Endothelial cell of umbilical vein (primary cell): ENCODE results near the gene NLN. TPM values are rescaled to one million over a fixed set of nuclear protein-coding genes. Genes with fewer than 3 reads are reported as not detected.
"Not testable (repeated sequence)": the region's sequence is repeated elsewhere in the genome, so short reads cannot be mapped to it uniquely, and the experiment has no call there.

Experiments used
- BruUV-seq: library from RNA; stranded (reverse); fragments of 400-500 nt; replicated peaks from 2 replicates; lab custom pipeline; 2021; lab: Mats Ljungman, UMichigan
- CTCF ChIA-PET: fragments of 300-600, 350-600 bp; sonication (Branson Sonifier 250); formaldehyde crosslinking; loops from one replicate; lab custom pipeline; 2021; ENCODE audit warnings: antibody characterized with exemption, inconsistent platforms; lab: Charles Lee
- POLR2A ChIA-PET: fragments of 300-600, 350-600 bp; sonication (Branson Sonifier 250); formaldehyde crosslinking; loops from one replicate; lab custom pipeline; 2021; ENCODE audit warnings: antibody characterized with exemption, inconsistent platforms; lab: Charles Lee
- DNase-seq: peaks from one replicate; pipeline ENCODE4 v3.0.0-alpha.2; 2011; ENCODE audit warnings: low read depth, low spot score
- FAIRE-seq: peaks from 2 replicates; lab custom pipeline; 2011; peaks lifted over from hg19 to GRCh38; lab: Jason Lieb, UNC
- H2AFZ ChIP-seq: 2 replicates; pipeline ENCODE4 v1.6.0; 2012; ENCODE audit warnings: low read depth, low read length, control low read depth, inconsistent platforms
- H3K27ac ChIP-seq: 2 replicates; pipeline ENCODE4 v1.5.1; 2011; ENCODE audit warnings: low read depth, mild to moderate bottlenecking, control low read depth, low read length, moderate library complexity; ENCODE audit not compliant: insufficient read depth
- H3K27me3 ChIP-seq, 2 experiments: 2 replicates each; pipeline versions ENCODE4 v1.6.0 to v1.6.1; 2011; ENCODE audit warnings: low read length in 2 of 2, mixed read lengths in 1 of 2; ENCODE audit not compliant: control insufficient read depth in 2 of 2, insufficient read depth in 2 of 2
- H3K36me3 ChIP-seq, 2 experiments: 2 replicates in 1 of 2; 3 replicates in 1 of 2; pipeline ENCODE4 v1.5.1; 2011; ENCODE audit warnings: low read length in 2 of 2, mild to moderate bottlenecking in 1 of 2, moderate library complexity in 1 of 2; ENCODE audit not compliant: control insufficient read depth in 2 of 2, insufficient read depth in 2 of 2; ENCODE audit errors: extremely low read depth in 1 of 2
- H3K4me1 ChIP-seq: 3 replicates; pipeline ENCODE4 v1.5.1; 2011; ENCODE audit warnings: mild to moderate bottlenecking, low read length; ENCODE audit not compliant: control insufficient read depth, insufficient read depth; ENCODE audit errors: extremely low read depth
- H3K4me2 ChIP-seq: 2 replicates; pipeline ENCODE4 v1.6.1; 2011; ENCODE audit warnings: low read length, control low read depth, mixed read lengths; ENCODE audit not compliant: insufficient read depth
- H3K4me3 ChIP-seq, 3 experiments: fragments of 200-600 bp in 1 of 3; sonication (generic), shearing (Covaris generic) in 1 of 3; replicated peaks in 1 of 3; 2 replicates each; pipeline ENCODE4 v1.5.1; 2011 to 2016; ENCODE audit warnings: control low read depth in 3 of 3, low read length in 3 of 3, mild to moderate bottlenecking in 2 of 3, inconsistent platforms in 1 of 3, low read depth in 1 of 3, moderate library complexity in 1 of 3; ENCODE audit not compliant: insufficient read depth in 1 of 3
- H3K79me2 ChIP-seq: 2 replicates; pipeline ENCODE4 v1.6.0; 2012; ENCODE audit warnings: low read length, inconsistent platforms; ENCODE audit not compliant: control insufficient read depth, insufficient read depth
- H3K9ac ChIP-seq: replicated peaks from 2 replicates; pipeline ENCODE3; 2011; ENCODE audit warnings: low read length, control low read depth; ENCODE audit not compliant: insufficient read depth; ENCODE audit errors: extremely low read depth
- H3K9me1 ChIP-seq: replicated peaks from 3 replicates; pipeline ENCODE4 v1.6.0; 2011; ENCODE audit warnings: mild to moderate bottlenecking, low read length; ENCODE audit not compliant: control insufficient read depth, insufficient read depth; ENCODE audit errors: extremely low read depth
- H3K9me3 ChIP-seq: replicated peaks from 2 replicates; pipeline ENCODE4 v1.5.1; 2012; ENCODE audit warnings: low read length, inconsistent platforms; ENCODE audit not compliant: control insufficient read depth, insufficient read depth
- H4K20me1 ChIP-seq: replicated peaks from 2 replicates; pipeline ENCODE3; 2011; ENCODE audit warnings: mild to moderate bottlenecking, low read length; ENCODE audit not compliant: control insufficient read depth, insufficient read depth; ENCODE audit errors: extremely low read depth
- CTCF ChIP-seq, 2 donors: IDR thresholded peaks; 1 replicate in 1 of 2; 2 replicates in 1 of 2; pipeline ENCODE4 v1.5.1; 2011; ENCODE audit warnings: low read length in 2 of 2, mild to moderate bottlenecking in 2 of 2, moderate library complexity in 2 of 2, control low read depth in 1 of 2, inconsistent platforms in 1 of 2, low read depth in 1 of 2; ENCODE audit not compliant: insufficient read depth in 1 of 2; ENCODE audit errors: extremely low read depth in 1 of 2
- GATA2 ChIP-seq: IDR thresholded peaks from 2 replicates; pipeline ENCODE4 v1.7.0; 2011; ENCODE audit warnings: low read depth, mild to moderate bottlenecking, moderate library complexity, mixed read lengths, low read length; ENCODE audit not compliant: insufficient read length, insufficient read depth
- JUN ChIP-seq: IDR thresholded peaks from 2 replicates; pipeline ENCODE4 v1.6.1; 2011; ENCODE audit warnings: borderline replicate concordance, low read depth; ENCODE audit not compliant: insufficient read length, insufficient read depth
- dilution Hi-C: fragments of 300-500 bp; cut with MboI; formaldehyde crosslinking; loops from one replicate; pipeline ENCODE4 v1.15.0; 2019; ENCODE audit warnings: low sequenced_read_pairs; ENCODE audit not compliant: extremely low pct_ligation_motif_present
- intact Hi-C: fragments of 100-400 bp; cut with micrococcal nuclease; formaldehyde crosslinking; loops from one replicate; pipeline ENCODE4 v1.10.0; 2022
- polyA plus RNA-seq, 4 experiments: library from polyadenylated mRNA; depleted of rRNA in 3 of 4; stranded (reverse) in 3 of 4; unstranded in 1 of 4; fragments of >200 nt; gene quantifications; 2 replicates each; pipeline versions ENCODE4 v1.2.1 to v1.2.3, GENCODE V29; 2011 to 2012; ENCODE audit warnings: missing spikeins in 1 of 4
- total RNA-seq: library from RNA; stranded (reverse); gene quantifications from 2 replicates; pipeline ENCODE4 v1.2.3, GENCODE V29; 2021

Gene NLN
- total and polyA plus RNA-seq, 2 donors (not counting 3 experiments of a cell fraction or from before 2014, with no cell fraction given), result 14.2 to 63.3 TPM

DNA sequence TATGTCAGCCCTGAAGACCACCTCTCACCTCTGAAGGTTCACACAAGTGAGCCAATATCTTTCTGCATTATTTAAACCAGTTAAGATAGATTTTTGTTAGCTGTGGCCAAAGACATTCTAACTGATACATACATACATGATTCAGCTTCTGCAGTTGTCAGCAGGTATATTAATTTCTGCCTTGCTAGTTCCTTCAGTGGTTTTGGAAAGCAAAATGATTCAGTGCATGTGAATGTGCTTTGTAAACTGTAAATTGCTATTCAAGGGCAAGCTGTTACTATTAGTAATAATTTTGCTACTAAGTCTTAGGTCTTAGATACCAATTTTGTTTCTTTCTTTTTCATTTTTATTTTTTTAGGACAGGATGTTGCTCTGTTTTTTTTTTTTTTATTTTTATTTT is 115.1 kb downstream of the NLN start:
- CTCF ChIA-PET, result no interaction called here
- DNase-seq (no peak), FAIRE-seq (no peak)
- Histone ChIP-seq H2AFZ (no peak overlapping the region), H3K9me3 (no peaks in the 10 kb centered on the region), H4K20me1 (no peaks in the 10 kb centered on the region), H3K4me2 (no peak overlapping the region), H3K36me3 (no peaks in the 10 kb centered on the region), H3K4me1 (no peaks in the 10 kb centered on the region), H3K79me2 (no peaks in the 10 kb centered on the region), H3K9me1 (no peaks in the 10 kb centered on the region), H3K27me3 (no peaks in the 10 kb centered on the region), H3K27ac (no peak overlapping the region), H3K9ac (no peak overlapping the region), H3K4me3 (no peak overlapping the region)
- TF ChIP-seq JUN (no peak), GATA2 (no peak), CTCF (IDR thresholded peaks at IDR 0.05; ENCODE audit: extremely low read depth in 1 of 2, insufficient read depth in 1 of 2, low read depth in 1 of 2, low read length in 2 of 2) (no peak)
- dilution Hi-C loops (no loop called here), intact Hi-C loops (no loop called here)
- BruUV-seq, result no TSS peak
- POLR2A ChIA-PET, result interaction anchor here (0.7 kb wide), 1 partner anchor 84 kb away, joined by 4 read pairs; no protein-coding TSS in a partner anchor

DNA sequence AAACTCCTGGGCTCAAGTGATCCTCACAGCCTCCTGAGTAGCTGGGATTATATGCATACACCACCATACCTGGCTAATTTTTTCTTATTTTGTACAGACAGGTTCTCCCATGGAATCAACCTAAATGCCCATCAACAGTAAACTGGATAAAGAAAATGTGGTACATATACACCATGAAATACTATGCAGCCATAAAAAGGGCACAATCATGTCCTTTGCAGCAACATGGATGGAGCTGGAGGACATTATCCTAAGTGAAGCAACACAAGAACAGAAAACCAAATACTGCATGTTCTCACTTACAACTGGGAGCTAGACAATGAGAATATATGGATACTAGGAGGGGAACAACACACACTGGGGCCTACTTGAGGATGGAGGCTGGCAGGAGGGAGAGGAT is 117.2 kb downstream of the NLN start:
- dilution Hi-C loops, H3K9me1 ChIP-seq, H2AFZ ChIP-seq, H3K4me3 ChIP-seq, H3K27ac ChIP-seq, DNase-seq, H3K79me2 ChIP-seq, H3K36me3 ChIP-seq, H3K4me1 ChIP-seq, BruUV-seq, H3K9me3 ChIP-seq, POLR2A ChIA-PET, CTCF ChIA-PET, intact Hi-C loops, H3K4me2 ChIP-seq, H3K9ac ChIP-seq, H4K20me1 ChIP-seq, FAIRE-seq, H3K27me3 ChIP-seq: not testable (repeated sequence)
